ENCODE results near the gene SCO2.

Gene SCO2

DNA sequence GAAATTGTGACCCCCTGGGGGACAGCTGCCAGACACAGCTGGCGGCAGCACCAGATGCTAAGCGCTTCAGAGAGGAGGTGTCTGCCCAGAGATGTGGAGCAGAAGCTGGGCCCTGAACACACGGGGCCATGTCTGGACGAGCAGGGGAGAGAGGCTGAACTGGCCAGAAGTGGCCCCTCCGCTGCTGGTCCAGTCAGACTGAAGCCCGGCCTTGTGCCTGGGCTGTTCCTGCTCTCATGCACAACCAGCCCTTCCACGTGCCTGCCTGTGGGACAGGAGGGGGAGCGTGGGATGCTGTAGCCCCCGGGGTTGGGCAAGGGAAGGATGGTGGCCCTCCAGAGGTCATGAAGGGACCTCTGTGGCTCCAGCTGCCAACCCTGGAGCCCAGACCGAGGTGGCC lies 42.3 kb downstream of the SCO2 start:
- in situ Hi-C loops (cut with HindIII; ENCODE audit: low sequenced_read_pairs): no loop called here

- in situ Hi-C loops (cut with HindIII; ENCODE audit: low sequenced_read_pairs): no loop called here
Measured at GRCh38 chr22:50482107-50483074, 43.0 kb downstream of the SCO2 start.

DNA sequence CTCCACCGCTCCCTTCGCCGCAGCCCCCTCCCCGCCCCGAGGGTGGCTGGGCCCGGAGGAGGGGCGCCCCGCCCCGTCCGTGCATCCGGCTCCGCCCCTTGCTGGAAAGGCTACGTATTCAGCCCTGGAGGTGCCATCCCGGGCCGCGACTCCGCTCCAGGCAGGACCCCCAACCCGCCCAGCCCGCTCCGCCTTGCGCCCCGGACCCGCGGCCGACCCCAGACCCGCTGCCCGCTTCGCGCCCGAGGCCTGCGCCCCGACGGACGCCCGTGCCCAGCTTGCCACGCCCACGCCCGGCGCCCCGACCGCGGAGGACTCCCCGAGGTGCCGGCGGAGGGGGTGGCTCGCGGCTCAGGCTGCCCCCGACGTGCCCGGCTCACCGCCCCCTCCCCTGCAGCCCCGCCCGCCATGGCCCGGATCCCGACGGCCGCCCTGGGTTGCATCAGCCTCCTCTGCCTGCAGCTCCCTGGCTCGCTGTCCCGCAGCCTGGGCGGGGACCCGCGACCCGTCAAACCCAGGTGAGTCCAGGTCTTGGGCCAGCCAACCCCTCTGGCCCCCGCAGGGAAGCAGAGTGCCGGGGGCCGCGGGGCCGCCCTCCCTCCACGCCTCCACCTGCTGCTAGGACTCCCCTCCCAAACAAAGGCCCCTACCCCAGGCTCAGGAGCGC lies 43.8 kb downstream of the SCO2 start, which contains the start of gene ADM2:
Gene ADM2 (plus strand): TSS at position 104 of the 667 bp plus-strand sequence. CDS start 305 bp downstream, at position 409.
- in situ Hi-C loops (cut with HindIII; ENCODE audit: low sequenced_read_pairs): no loop called here

DNA sequence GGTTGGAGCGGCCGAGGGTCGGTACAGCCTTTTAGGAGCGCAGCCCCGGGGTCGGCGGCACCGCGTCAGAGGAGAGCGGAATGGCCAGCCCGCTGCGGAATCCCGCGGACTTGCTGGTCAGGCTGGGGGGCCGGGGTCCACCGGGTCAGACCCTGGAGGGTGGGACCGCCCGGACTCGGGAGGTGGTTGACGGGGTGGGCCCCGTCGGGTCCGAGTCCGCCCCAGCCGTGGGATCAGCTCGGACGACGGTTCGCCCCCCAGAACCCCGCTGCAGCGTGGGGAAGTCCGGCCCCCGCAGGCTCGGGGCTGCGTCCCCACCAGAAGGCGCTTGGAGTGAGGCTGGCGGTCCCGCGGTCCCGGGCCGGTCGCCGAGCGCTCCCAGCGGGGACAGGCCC lies 44.4 kb downstream of the SCO2 start:
- in situ Hi-C loops (cut with HindIII; ENCODE audit: low sequenced_read_pairs): no loop called here

DNA sequence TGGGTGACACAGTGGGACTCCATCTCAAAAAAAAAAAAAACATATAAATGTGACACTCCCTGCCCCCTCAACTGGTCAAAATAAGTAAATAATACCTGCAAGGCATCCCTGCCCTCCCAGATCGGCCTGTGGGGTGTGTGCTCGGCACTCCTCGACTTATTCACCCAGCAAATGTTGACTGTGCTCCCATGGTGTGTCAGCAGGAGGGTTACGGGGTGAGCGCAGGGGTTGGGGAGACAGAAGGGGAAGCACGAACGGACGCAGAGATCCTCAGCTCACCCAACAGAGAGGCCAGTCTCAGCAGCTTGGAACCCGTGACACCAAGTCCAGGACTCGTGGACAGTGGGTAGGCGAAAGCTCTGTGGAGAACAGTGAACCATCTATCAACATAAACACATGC lies 45.7 kb downstream of the SCO2 start:
- in situ Hi-C loops (cut with HindIII; ENCODE audit: low sequenced_read_pairs): no loop called here

- in situ Hi-C loops (cut with HindIII; ENCODE audit: low sequenced_read_pairs): no loop called here
Measured at GRCh38 chr22:50477923-50478322, 47.5 kb downstream of the SCO2 start.

DNA sequence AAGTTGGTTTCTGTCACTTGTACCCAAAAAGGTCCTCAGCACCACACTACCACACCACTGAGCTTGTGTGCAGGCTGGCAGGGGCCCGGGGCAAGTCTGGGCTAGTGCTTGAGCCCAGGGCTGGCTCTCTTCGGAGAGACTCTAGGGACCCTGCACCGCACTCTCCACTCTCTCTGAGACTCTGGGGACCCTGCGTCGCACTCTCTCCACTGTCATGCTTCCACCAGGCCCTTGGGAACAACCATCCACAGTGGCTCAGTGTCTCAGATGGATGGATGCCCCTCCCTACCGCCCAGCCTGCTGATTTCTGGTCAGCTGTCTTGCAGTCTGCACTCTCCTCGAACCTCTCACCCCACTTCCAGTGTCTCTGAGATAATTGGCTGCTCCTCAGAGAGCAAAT lies 48.5 kb downstream of the SCO2 start:
- in situ Hi-C loops (cut with HindIII; ENCODE audit: low sequenced_read_pairs): no loop called here

DNA sequence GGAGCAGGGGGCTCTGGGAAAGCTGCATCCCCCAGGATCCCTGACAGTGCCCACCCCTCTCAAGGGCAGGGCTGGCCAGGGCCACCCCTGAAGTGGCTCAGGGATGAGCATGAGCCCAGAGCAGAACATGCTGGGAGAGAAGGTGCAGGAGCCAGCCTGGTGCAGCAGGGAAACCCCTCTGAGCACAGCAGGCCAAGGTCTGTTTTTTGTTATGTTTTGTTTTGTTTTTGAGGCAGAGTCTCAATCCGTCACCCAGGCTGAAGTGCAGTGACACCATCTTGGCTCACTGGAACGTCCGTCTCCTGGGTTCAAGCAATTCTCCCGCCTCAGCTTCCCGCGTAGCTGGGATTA lies 49.8 kb downstream of the SCO2 start:
- in situ Hi-C loops (cut with HindIII; ENCODE audit: low sequenced_read_pairs): no loop called here

GRCh38 chr22:50474710-50475651 lies 50.4 kb downstream of the SCO2 start, which contains the start of gene SBF1:
Gene SBF1 (minus strand): TSS chr22:50475035. CDS start chr22:50474840, 195 bp downstream.
- in situ Hi-C loops (cut with HindIII; ENCODE audit: low sequenced_read_pairs): no loop called here

- in situ Hi-C loops (cut with HindIII; ENCODE audit: low sequenced_read_pairs): no loop called here
Measured at GRCh38 chr22:50473855-50474671, 51.3 kb downstream of the SCO2 start.

All from endothelial cell of hepatic sinusoid (primary cell).